ENCODE data around the gene NR1D1.

NR1D1 gene

GRCh38 chr17:40095944-40096791 lies 4.2 kb downstream of the NR1D1 start:
- DNase-seq, result no peak

- no peak for DNase-seq
These were observed 4.9 kb downstream of the NR1D1 start for GRCh38 chr17:40095351-40095943.

GRCh38 chr17:40094874-40095273 lies 5.5 kb downstream of the NR1D1 start:
- no peak for DNase-seq

- no peak for DNase-seq
These were observed 6.7 kb downstream of the NR1D1 start for GRCh38 chr17:40093580-40094201.

- DNase-seq, result no peak
These were observed 7.3 kb downstream of the NR1D1 start for GRCh38 chr17:40093005-40093579.

- no peak for DNase-seq
These were observed 7.8 kb downstream of the NR1D1 start for GRCh38 chr17:40092581-40092980.

- DNase-seq, result peak; percentile 3
These were observed 8.5 kb downstream of the NR1D1 start for GRCh38 chr17:40091691-40092397.

GRCh38 chr17:40090237-40091119 lies 9.9 kb downstream of the NR1D1 start:
- DNase-seq, result no peak

GRCh38 chr17:40089077-40089895 lies 11.1 kb downstream of the NR1D1 start:
- no peak for DNase-seq

GRCh38 chr17:40087903-40088718 lies 12.3 kb downstream of the NR1D1 start:
- no peak for DNase-seq

- DNase-seq, result no peak
These were observed 13.2 kb downstream of the NR1D1 start for GRCh38 chr17:40087049-40087794.

- peak; percentile 46 for DNase-seq
These were observed 14.0 kb downstream of the NR1D1 start for GRCh38 chr17:40086150-40087044.

GRCh38 chr17:40084477-40084876 lies 15.9 kb downstream of the NR1D1 start:
- no peak for DNase-seq

GRCh38 chr17:40079545-40079944 lies 20.8 kb downstream of the NR1D1 start:
- no peak for DNase-seq

GRCh38 chr17:40076591-40076990 lies 23.8 kb downstream of the NR1D1 start:
- no peak for DNase-seq

GRCh38 chr17:40075942-40076498 lies 24.4 kb downstream of the NR1D1 start:
- DNase-seq, result no peak

- peak; percentile 72 for DNase-seq
These were observed 25.0 kb downstream of the NR1D1 start for GRCh38 chr17:40075201-40075941.
